GM21526 (cell line): ENCODE results near the gene CTNNA3.

Experiments used
- ATAC-seq: cut with Tn5 transposase; IDR thresholded peaks from one replicate; pipeline ENCODE4 v1.9.1; 2021; ENCODE audit warnings: moderate library complexity; ENCODE audit not compliant: unreplicated experiment, low FRiP score

The CTNNA3 gene

GRCh38 chr10:66534866-66535265 lies 1161.1 kb downstream of the CTNNA3 start:
- no peak for ATAC-seq

DNA sequence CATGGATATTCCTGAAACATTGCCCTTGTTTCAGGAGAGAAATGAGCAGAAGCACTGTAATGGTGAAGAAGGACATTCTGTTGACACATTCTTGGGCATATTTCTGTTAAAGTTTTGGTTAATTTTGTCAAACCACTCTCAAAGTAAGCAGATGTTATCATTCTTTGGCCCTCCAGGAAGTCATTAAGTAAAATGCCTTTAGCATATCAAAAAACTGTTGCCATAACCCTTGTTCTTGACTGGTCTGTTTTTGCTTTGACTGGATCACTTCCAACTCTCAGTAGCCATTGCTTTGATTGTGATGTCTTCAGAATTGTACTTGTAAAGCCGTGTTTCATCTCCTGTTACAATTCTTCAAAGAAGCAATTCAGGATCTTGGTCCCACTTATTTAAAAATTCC lies 1174.5 kb downstream of the CTNNA3 start:
- ATAC-seq: no peak

DNA sequence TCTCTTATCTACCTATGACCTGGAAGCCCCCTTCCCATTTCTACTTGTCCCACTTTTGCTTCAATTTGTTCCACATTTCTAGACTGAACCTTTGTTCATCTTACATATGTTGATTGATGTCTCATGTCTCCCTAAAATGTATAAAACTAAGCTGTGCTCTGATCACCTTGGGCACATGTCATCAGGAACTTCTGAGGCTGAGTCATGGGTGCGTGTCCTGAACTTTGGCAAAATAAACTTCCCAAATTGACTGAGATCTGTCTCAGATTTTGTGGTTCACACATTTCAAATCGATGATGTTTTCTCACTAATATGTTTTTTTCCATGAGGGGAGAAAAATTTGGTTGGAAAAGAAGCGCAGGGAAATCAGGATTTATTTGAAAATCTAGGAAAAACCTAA lies 1176.4 kb downstream of the CTNNA3 start:
- ATAC-seq: no peak

- no peak for ATAC-seq
Observed at GRCh38 chr10:66514666-66515065, 1181.3 kb downstream of the CTNNA3 start.

GRCh38 chr10:66513504-66513903 lies 1182.5 kb downstream of the CTNNA3 start:
- ATAC-seq: no peak

GRCh38 chr10:66505003-66505657 lies 1190.9 kb downstream of the CTNNA3 start:
- no peak for ATAC-seq

DNA sequence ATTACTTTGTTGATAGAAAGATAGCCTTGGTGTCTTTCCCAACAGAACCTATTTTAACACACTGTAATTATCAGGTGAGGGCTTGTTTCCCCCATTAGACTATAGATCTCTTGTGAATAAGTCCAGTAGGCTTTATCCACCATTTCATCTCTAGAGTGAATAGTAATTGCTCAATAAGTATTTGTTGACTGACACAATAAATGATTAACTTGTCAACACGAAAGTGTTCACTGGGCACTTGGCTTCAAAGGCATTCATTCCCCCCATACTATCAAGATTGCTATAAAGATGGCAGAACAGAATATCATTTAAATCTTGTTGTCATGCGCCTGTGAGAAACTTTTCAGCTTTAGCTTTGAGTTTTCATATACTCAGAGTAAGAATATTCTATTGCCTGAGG lies 1194.6 kb downstream of the CTNNA3 start:
- no peak for ATAC-seq

GRCh38 chr10:66483966-66484365 lies 1212.0 kb downstream of the CTNNA3 start:
- no peak for ATAC-seq

GRCh38 chr10:66472156-66472555 lies 1223.8 kb downstream of the CTNNA3 start:
- ATAC-seq: no peak

- ATAC-seq: no peak
Observed at GRCh38 chr10:66467042-66467441, 1229.0 kb downstream of the CTNNA3 start.

GRCh38 chr10:66466622-66467021 lies 1229.4 kb downstream of the CTNNA3 start:
- no peak for ATAC-seq

GRCh38 chr10:66463611-66464010 lies 1232.4 kb downstream of the CTNNA3 start:
- ATAC-seq: no peak

GRCh38 chr10:66457629-66458028 lies 1238.4 kb downstream of the CTNNA3 start:
- no peak for ATAC-seq

- ATAC-seq: no peak
Observed at GRCh38 chr10:66455304-66455703, 1240.7 kb downstream of the CTNNA3 start.

- ATAC-seq: no peak
Observed at GRCh38 chr10:66440568-66440967, 1255.4 kb downstream of the CTNNA3 start.

DNA sequence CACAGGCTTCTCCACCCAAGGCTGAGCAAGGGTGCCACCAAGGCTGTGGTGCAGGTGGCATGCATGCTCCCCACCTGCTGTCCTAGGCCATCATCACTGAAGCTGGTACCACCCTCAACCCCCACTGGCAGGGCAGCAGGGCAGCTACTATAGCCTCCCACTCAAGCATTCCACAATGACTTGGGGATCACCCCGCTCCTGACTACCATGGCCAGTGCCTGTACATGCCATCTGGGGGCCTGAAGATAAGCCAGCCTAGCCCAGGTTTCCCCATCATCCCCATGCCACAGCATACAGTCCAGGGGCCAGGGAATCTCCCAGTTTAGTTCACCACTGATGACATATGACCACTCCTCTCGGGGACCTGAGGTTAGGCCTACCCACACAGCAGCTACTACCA lies 1281.1 kb downstream of the CTNNA3 start:
- ATAC-seq: no peak

DNA sequence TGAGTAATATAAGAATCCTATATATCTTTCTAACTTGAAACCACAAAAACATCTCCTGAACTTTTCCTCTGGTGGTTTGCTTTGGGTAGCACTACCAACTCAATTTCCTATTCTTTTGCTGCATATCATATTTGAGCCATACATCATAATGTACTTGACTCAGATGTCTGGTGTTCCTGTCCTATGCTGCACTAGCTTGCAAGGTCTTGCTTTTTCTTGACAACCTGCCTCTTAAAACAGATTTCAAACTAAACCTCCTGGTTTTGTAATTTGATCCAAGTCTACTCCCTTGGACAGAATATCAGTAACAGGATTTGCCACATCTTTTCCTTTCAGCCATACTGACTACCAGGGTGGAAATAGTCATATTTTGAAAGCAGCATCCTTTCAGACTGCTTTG lies 1290.4 kb downstream of the CTNNA3 start:
- no peak for ATAC-seq

- ATAC-seq: no peak
Observed at GRCh38 chr10:66398669-66399068, 1297.3 kb downstream of the CTNNA3 start.

DNA sequence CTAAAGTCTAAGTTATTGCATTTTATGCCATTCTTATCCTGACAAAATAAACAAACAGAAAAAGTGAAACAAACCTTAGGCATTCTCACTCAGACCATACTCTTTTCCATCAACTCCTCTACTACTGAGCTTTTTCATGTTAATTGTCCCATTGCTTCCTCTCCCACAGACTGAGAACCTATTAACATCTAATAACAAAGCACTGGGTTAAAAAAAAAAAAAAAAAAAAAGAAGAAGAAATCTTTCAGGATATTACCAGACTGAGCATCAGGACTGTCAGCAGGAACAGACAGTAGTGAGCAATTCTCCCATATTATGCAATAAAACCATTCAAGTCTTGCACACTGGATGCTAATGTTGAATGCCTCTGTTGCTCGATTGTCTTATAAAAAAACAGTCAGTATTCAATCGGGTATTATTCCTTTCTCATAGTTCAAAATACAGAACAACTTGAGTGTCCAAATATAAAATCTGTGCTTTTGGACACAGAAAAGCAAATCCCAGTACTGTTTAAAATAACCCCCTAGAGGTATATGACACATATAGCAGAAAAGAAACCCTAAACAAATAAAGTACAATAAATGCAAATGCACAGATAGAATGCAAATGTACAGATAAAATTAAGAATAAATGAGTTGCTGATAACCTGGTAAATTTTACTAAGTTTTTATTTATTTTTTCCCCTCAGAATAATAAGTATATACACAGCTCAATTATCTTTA lies 1301.5 kb downstream of the CTNNA3 start:
- no peak for ATAC-seq

DNA sequence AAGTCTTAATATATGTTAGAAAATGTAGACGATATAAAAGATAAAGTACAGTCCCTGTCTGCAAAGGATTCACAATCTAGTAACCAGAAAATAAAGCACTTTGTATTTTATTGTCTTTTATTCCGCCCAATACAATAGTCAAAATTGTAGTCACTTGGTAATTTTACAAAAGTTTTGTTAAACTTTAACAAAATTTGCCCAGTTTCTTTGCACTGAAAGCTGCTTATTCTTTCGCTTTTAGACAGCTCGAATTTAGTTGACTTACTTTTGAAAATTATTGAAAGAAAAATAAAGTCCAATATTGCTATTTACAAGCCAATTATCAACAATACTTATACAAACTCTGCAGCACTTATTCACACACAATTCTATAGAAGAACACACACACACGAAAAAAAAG lies 1305.1 kb downstream of the CTNNA3 start:
- ATAC-seq: no peak

GRCh38 chr10:66381045-66381444 lies 1315.0 kb downstream of the CTNNA3 start:
- ATAC-seq: no peak

DNA sequence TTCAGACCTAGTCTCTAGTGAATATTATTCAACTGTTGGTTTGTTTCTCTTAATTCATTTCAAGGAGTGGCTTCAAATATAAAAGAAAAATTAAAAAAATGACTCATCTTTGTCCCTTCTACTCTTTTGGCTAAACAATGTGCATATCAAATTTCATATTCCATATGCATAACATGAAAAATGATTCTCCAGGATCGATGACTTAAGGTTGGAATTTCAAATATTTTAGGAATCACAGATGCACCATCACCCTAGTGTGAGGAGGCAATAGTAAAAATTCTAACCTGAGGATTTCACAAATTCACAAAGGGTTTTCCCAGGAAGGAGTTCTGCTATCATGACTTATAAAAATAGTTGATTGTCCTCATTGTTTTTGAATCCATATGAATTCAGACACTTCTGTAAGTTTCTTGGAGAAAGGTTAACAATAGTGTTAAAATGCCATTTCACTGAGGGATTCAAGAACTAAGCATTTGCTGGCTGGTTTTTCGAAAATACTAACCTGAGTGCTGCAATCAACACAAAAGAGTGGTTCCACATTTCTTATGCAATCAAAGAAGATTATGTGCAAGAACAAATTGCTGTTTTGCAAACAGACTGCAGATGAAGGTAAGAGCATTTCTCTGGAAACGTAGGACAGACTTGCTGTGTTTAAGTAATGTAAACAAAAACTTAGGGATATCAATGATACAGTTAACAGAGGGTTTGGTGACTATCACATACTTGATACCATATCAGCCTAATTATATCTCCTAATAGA lies 1317.7 kb downstream of the CTNNA3 start:
- ATAC-seq: no peak
